Suprapubic skin (tissue), 3 donors: Measurements from ENCODE around the gene HOXB4.

Experiments
- CTCF ChIP-seq, 2 donors: fragments of 200-600 bp in 1 of 2; fragments of 450-650 bp in 1 of 2; sonication (generic) in 1 of 2; IDR thresholded peaks; one replicate each; pipeline ENCODE4 v1.5.1; 2016 to 2019; ENCODE audit warnings: antibody characterized with exemption in 2 of 2, mild to moderate bottlenecking in 1 of 2, moderate library complexity in 1 of 2
- EP300 ChIP-seq: sonication (generic); formaldehyde crosslinking; IDR thresholded peaks from one replicate; pipeline ENCODE4 v1.6.1; 2017; ENCODE audit warnings: antibody characterized with exemption
- POLR2A ChIP-seq, 2 donors: fragments of 450-650 bp; IDR thresholded peaks; one replicate each; pipeline ENCODE4 v1.6.1; 2017; ENCODE audit warnings: antibody characterized with exemption in 2 of 2, mild to moderate bottlenecking in 2 of 2, moderate library complexity in 2 of 2

- TF ChIP-seq CTCF (IDR thresholded peaks at IDR 0.05): no peak
- TF ChIP-seq EP300: no peak
- no peak for TF ChIP-seq POLR2A (IDR thresholded peaks at IDR 0.05)
These were observed 45.4 kb upstream of the HOXB4 start for GRCh38 chr17:48623583-48623982.
